HepG2 (cell line): ENCODE data around the gene CCT7. TPM values are rescaled to one million over a fixed set of nuclear protein-coding genes. Genes with fewer than 3 reads are reported as not detected.

Experiments
- CHD4 ChIP-seq: fragments of 200-600 bp; sonication (generic); IDR thresholded peaks from 2 replicates; pipeline ENCODE4 v1.7.0; 2017; ENCODE audit warnings: mild to moderate bottlenecking, low read length, borderline replicate concordance
- CTCF ChIP-seq: sonication (generic); formaldehyde crosslinking; IDR thresholded peaks from 2 replicates; pipeline ENCODE4 v1.5.0; 2020; ENCODE audit warnings: mild to moderate bottlenecking, missing genetic modification reagents, moderate library complexity
- EEA1 ChIP-seq: sonication (generic); formaldehyde crosslinking; IDR thresholded peaks from 2 replicates; pipeline ENCODE4 v1.5.1; 2020; ENCODE audit warnings: mild to moderate bottlenecking, missing genetic modification reagents, borderline replicate concordance
- ERF ChIP-seq: IDR thresholded peaks from 2 replicates; pipeline ENCODE4 v1.6.1; 2018; ENCODE audit warnings: missing biosample characterization, missing genetic modification reagents
- HIVEP1 ChIP-seq: sonication (generic); formaldehyde crosslinking; IDR thresholded peaks from 2 replicates; pipeline ENCODE4 v1.4.0; 2020; ENCODE audit warnings: mild to moderate bottlenecking, missing genetic modification reagents
- HNF1A ChIP-seq, 2 experiments: sonication (generic) in 1 of 2; formaldehyde crosslinking in 1 of 2; IDR thresholded peaks; 2 replicates each; pipeline versions ENCODE4 v1.4.0 to v1.6.1; 2016 to 2020; ENCODE audit warnings: borderline replicate concordance in 1 of 2, low read depth in 1 of 2, mild to moderate bottlenecking in 1 of 2, missing genetic modification reagents in 1 of 2
- HNRNPH1 ChIP-seq: fragments of 200-400 bp; formaldehyde crosslinking; optimal IDR thresholded peaks from 2 replicates; pipeline ENCODE3; 2017; ENCODE audit warnings: mild to moderate bottlenecking, low read depth, low read length
- KAT7 ChIP-seq: IDR thresholded peaks from 2 replicates; pipeline ENCODE4 v1.6.1; 2018; ENCODE audit warnings: borderline replicate concordance, missing compliant biosample characterization
- LCORL ChIP-seq, 2 experiments: fragments of 450-650 bp in 1 of 2; sonication (generic) in 1 of 2; formaldehyde crosslinking in 1 of 2; IDR thresholded peaks; 2 replicates each; pipeline versions ENCODE4 v1.5.0 to v1.6.1; 2017 to 2020; ENCODE audit warnings: antibody characterized with exemption in 1 of 2, missing genetic modification reagents in 1 of 2
- MYPOP ChIP-seq: sonication (generic); formaldehyde crosslinking; IDR thresholded peaks from 2 replicates; pipeline ENCODE4 v1.8.1; 2023; ENCODE audit warnings: mild to moderate bottlenecking, moderate library complexity, missing genetic modification reagents
- PBX2 ChIP-seq: IDR thresholded peaks from 2 replicates; pipeline ENCODE4 v1.6.1; 2016; ENCODE audit warnings: control low read depth
- RXRB ChIP-seq: IDR thresholded peaks from 2 replicates; pipeline ENCODE4 v1.6.1; 2016; ENCODE audit warnings: borderline replicate concordance, missing genetic modification reagents, missing compliant biosample characterization
- SRF ChIP-seq: IDR thresholded peaks from 2 replicates; pipeline ENCODE4 v1.6.1; 2011; ENCODE audit warnings: mild to moderate bottlenecking, low read depth, low read length, moderate library complexity
- YEATS4 ChIP-seq: sonication (generic); formaldehyde crosslinking; IDR thresholded peaks from 2 replicates; pipeline ENCODE4 v1.4.0; 2020; ENCODE audit warnings: missing genetic modification reagents, borderline replicate concordance
- ZFX ChIP-seq: sonication (generic); formaldehyde crosslinking; IDR thresholded peaks from 2 replicates; pipeline ENCODE4 v1.4.0; 2020; ENCODE audit warnings: mild to moderate bottlenecking, low read depth, missing genetic modification reagents, moderate library complexity
- ZFY ChIP-seq: sonication (generic); formaldehyde crosslinking; IDR thresholded peaks from 2 replicates; pipeline ENCODE4 v1.4.0; 2020; ENCODE audit warnings: missing genetic modification reagents
- ZNF350 ChIP-seq: sonication (generic); formaldehyde crosslinking; IDR thresholded peaks from 2 replicates; pipeline ENCODE4 v1.4.0; 2020; ENCODE audit warnings: mild to moderate bottlenecking, low read depth, missing genetic modification reagents, borderline replicate concordance
- ZNF792 ChIP-seq: IDR thresholded peaks from 2 replicates; pipeline ENCODE4 v1.6.1; 2016
- ZNF800 ChIP-seq: sonication (generic); formaldehyde crosslinking; IDR thresholded peaks from 2 replicates; pipeline ENCODE4 v1.4.0; 2020; ENCODE audit warnings: missing genetic modification reagents
- polyA plus RNA-seq, 8 experiments: library from polyadenylated mRNA; depleted of rRNA in 3 of 8; stranded (reverse) in 7 of 8; unstranded in 1 of 8; fragments of >200 nt; fragmentation: Illumina TruSeq in 4 of 8; extraction: Trizol in 4 of 8; gene quantifications; 2 replicates each; pipeline versions ENCODE4 v1.2.1 to v1.2.3, GENCODE V29; 2011 to 2016; ENCODE audit warnings: low read depth in 4 of 8, missing spikeins in 1 of 8, mixed read lengths in 1 of 8; ENCODE audit not compliant: insufficient read depth in 1 of 8
- total RNA-seq, 5 experiments: library from RNA; depleted of rRNA; stranded (reverse); fragments of >200 nt; fragmentation: Illumina TruSeq; extraction: Trizol; gene quantifications; 2 replicates each; pipeline ENCODE4 v1.2.3, GENCODE V29; 2016; ENCODE audit warnings: low read depth in 1 of 5

CCT7 gene
- total and polyA plus RNA-seq, 2 of the 13 experiments (the other 11 are each of a cell fraction or from before 2014, with no cell fraction given): 347 to 517 TPM

- TF ChIP-seq HNF1A (IDR thresholded peaks at IDR 0.05; ENCODE audit: low read depth) (no peak), HNF1A (CRISPR knock-in tag; IDR thresholded peaks at IDR 0.05; ENCODE audit: borderline replicate concordance) (no peak), YEATS4 (no peak), SRF (peak; percentile 98), ZNF350 (CRISPR knock-in tag) (no peak), ZNF792 (CRISPR knock-in tag) (no peak), CTCF (CRISPR knock-in tag) (peak; percentile 18; the same call in 1 of the 2 replicates), HIVEP1 (peak; percentile 99), PBX2 (no peak), MYPOP (CRISPR knock-in tag) (peak; percentile 18; the same call in 1 of the 2 replicates), HNRNPH1 (no peak), ZNF800 (CRISPR knock-in tag) (peak; percentile 58), EEA1 (CRISPR knock-in tag) (no peak), ZFX (CRISPR knock-in tag) (peak; percentile 11; the same call in 1 of the 2 replicates), KAT7 (no peak), ZFY (CRISPR knock-in tag) (no peak), CHD4 (no peak), ERF (CRISPR knock-in tag) (no peak), LCORL (IDR thresholded peaks at IDR 0.05) (no peak), LCORL (CRISPR knock-in tag; IDR thresholded peaks at IDR 0.05) (no peak), RXRB (CRISPR knock-in tag) (no peak)
Measured at GRCh38 chr2:73293534-73294171, 59.5 kb downstream of the CCT7 start, which contains the start of gene EGR4 (continued).
